Skin epidermis (tissue), 12 donors: ENCODE measurements around the gene MT1G.
A peak's percentile ranks its signal among the peaks of the same experiment; 100 is the strongest.
"Not testable (repeated sequence)": the region's sequence is repeated elsewhere in the genome, so short reads cannot be mapped to it uniquely, and the experiment has no call there.

Source experiments
- H3K27ac ChIP-seq, 21 experiments: fragments of 200-600 bp; sonication (generic) in 11 of 21; one replicate each; pipeline ENCODE4 v1.5.0; 2020; ENCODE audit warnings: mild to moderate bottlenecking in 3 of 21, inconsistent platforms in 2 of 21, moderate library complexity in 2 of 21
- H3K4me3 ChIP-seq, 7 experiments: fragments of 200-600 bp; sonication (generic) in 2 of 7; one replicate each; pipeline ENCODE4 v1.5.0; 2020; ENCODE audit warnings: inconsistent platforms in 2 of 7, mild to moderate bottlenecking in 2 of 7, moderate library complexity in 1 of 7

Gene MT1G

GRCh38 chr16:56688762-56689161 lies 20.9 kb upstream of the MT1G start:
- H3K27ac ChIP-seq, result peak overlapping the region in 3 of 21 experiments; percentile 10 to 44 (median 29)
- no peak overlapping the region for H3K4me3 ChIP-seq

- Histone ChIP-seq H3K4me3 (no peak overlapping the region), H3K27ac (no peak overlapping the region)
Observed at GRCh38 chr16:56686758-56687157, 18.9 kb upstream of the MT1G start.

GRCh38 chr16:56684926-56685590 lies 17.2 kb upstream of the MT1G start:
- H3K4me3 ChIP-seq, result peak overlapping the region in 1 of 7 experiments; percentile 74
- H3K27ac ChIP-seq, result peak overlapping the region in 12 of 21 experiments; percentile 1 to 94 (median 61)

- Histone ChIP-seq H3K27ac (peak overlapping the region in 10 of 21 experiments; percentile 15 to 94 (median 73)), H3K4me3 (peak overlapping the region in 2 of 7 experiments; percentile 66 to 74)
Observed at GRCh38 chr16:56684256-56684925, 16.5 kb upstream of the MT1G start.

- Histone ChIP-seq H3K4me3 (peak overlapping the region; percentile 49 to 74 (median 62)), H3K27ac (peak overlapping the region in 16 of 21 experiments; percentile 65 to 97 (median 89))
Observed at GRCh38 chr16:56683424-56684172, 15.7 kb upstream of the MT1G start.

- Histone ChIP-seq H3K27ac (peak overlapping the region; percentile 25 to 97 (median 88)), H3K4me3 (peak overlapping the region; percentile 49 to 74 (median 62))
Observed at GRCh38 chr16:56682703-56683397, 15.0 kb upstream of the MT1G start.

- Histone ChIP-seq H3K27ac (peak within 1 kb of the TSS; percentile 25 to 97 (median 88)), H3K4me3 (peak within 1 kb of the TSS; percentile 49 to 74 (median 62))
Observed at GRCh38 chr16:56681939-56682702, 14.3 kb upstream of the MT1G start, which contains the start of gene MT1X. Gene MT1X (plus strand): TSS chr16:56682470. CDS start chr16:56682541, 71 bp downstream.

- Histone ChIP-seq H3K4me3 (no peak overlapping the region), H3K27ac (no peak overlapping the region)
Observed at GRCh38 chr16:56679818-56680217, 12.0 kb upstream of the MT1G start.

- Histone ChIP-seq H3K27ac (no peak overlapping the region), H3K4me3 (no peak overlapping the region)
Observed at GRCh38 chr16:56679078-56679730, 11.3 kb upstream of the MT1G start.

- no peak overlapping the region for H3K4me3 ChIP-seq
- H3K27ac ChIP-seq, result no peak overlapping the region
Observed at GRCh38 chr16:56677474-56677873, 9.6 kb upstream of the MT1G start.

- Histone ChIP-seq H3K4me3 (peak overlapping the region in 4 of 7 experiments; percentile 4 to 23 (median 11)), H3K27ac (no peak overlapping the region)
Observed at GRCh38 chr16:56675685-56676210, 7.9 kb upstream of the MT1G start.

- not testable (repeated sequence) for H3K4me3 ChIP-seq, H3K27ac ChIP-seq
Observed at GRCh38 chr16:56674570-56674969, 6.7 kb upstream of the MT1G start.

GRCh38 chr16:56673921-56674320 lies 6.1 kb upstream of the MT1G start:
- no peak overlapping the region for H3K27ac ChIP-seq
- no peak overlapping the region for H3K4me3 ChIP-seq

GRCh38 chr16:56672761-56673536 lies 5.1 kb upstream of the MT1G start:
- Histone ChIP-seq H3K27ac (no peak overlapping the region), H3K4me3 (no peak overlapping the region)

GRCh38 chr16:56672171-56672570 lies 4.3 kb upstream of the MT1G start:
- H3K4me3 ChIP-seq, H3K27ac ChIP-seq: not testable (repeated sequence)

GRCh38 chr16:56671691-56672090 lies 3.8 kb upstream of the MT1G start:
- not testable (repeated sequence) for H3K27ac ChIP-seq, H3K4me3 ChIP-seq

GRCh38 chr16:56670620-56670934 lies 2.7 kb upstream of the MT1G start:
- Histone ChIP-seq H3K4me3 (no peak overlapping the region), H3K27ac (no peak overlapping the region)
